Astrocyte of the cerebellum (primary cell): ENCODE measurements around the gene KRTAP4-16.
"Not testable (repeated sequence)": the region's sequence is repeated elsewhere in the genome, so short reads cannot be mapped to it uniquely, and the experiment has no call there.

ENCODE experiments used
- DNase-seq: peaks from one replicate; pipeline ENCODE4 v3.0.0-alpha.2; 2011; ENCODE audit warnings: low read depth
- H3K4me3 ChIP-seq: 2 replicates; pipeline ENCODE4 v1.5.1; 2011; ENCODE audit warnings: mild to moderate bottlenecking, low read depth, low read length, moderate library complexity
- CTCF ChIP-seq: IDR thresholded peaks from 2 replicates; pipeline ENCODE4 v1.5.1; 2012; ENCODE audit warnings: low read length, low read depth, moderate library complexity, mild to moderate bottlenecking; ENCODE audit errors: missing control alignments
- in situ Hi-C: cut with HindIII; loops from 2 replicates; pipeline ENCODE4 v1.10.0; 2017; ENCODE audit warnings: low sequenced_read_pairs

The KRTAP4-16 gene

GRCh38 chr17:41073676-41074075, 28.3 kb downstream of the KRTAP4-16 start:
- in situ Hi-C loops: no loop called here
- TF ChIP-seq CTCF: no peak
- no peak overlapping the region for H3K4me3 ChIP-seq
- no peak for DNase-seq

- DNase-seq: no peak
- no peak overlapping the region for H3K4me3 ChIP-seq
- TF ChIP-seq CTCF: no peak
- in situ Hi-C loops: no loop called here
Observed at GRCh38 chr17:41071606-41072360, 30.2 kb downstream of the KRTAP4-16 start.

GRCh38 chr17:41069031-41069430, 33.0 kb downstream of the KRTAP4-16 start:
- H3K4me3 ChIP-seq: no peak overlapping the region
- no peak for DNase-seq
- in situ Hi-C loops: no loop called here
- no peak for TF ChIP-seq CTCF

- in situ Hi-C loops: no loop called here
- TF ChIP-seq CTCF: no peak
- no peak overlapping the region for H3K4me3 ChIP-seq
- no peak for DNase-seq
Observed at GRCh38 chr17:41067281-41067680, 34.7 kb downstream of the KRTAP4-16 start.

GRCh38 chr17:41065829-41066624, 36.0 kb downstream of the KRTAP4-16 start, which contains the start of gene KRTAP2-4:
TSS of gene KRTAP2-4 (minus strand) at chr17:41065879. CDS start at chr17:41065845, 34 bp downstream.
- in situ Hi-C loops: no loop called here
- DNase-seq: no peak
- TF ChIP-seq CTCF: no peak
- no peak within 1 kb of the TSS for H3K4me3 ChIP-seq

- DNase-seq, in situ Hi-C loops, H3K4me3 ChIP-seq: not testable (repeated sequence)
Observed at GRCh38 chr17:41065016-41065689, 36.9 kb downstream of the KRTAP4-16 start.
